GM23248 (cell line): Measurements from ENCODE around the gene EP400.

Experiments used
- EZH2 ChIP-seq: fragments of 200-600 bp; sonication (generic); IDR thresholded peaks from 2 replicates; pipeline ENCODE4 v1.6.1; 2018; ENCODE audit warnings: antibody characterized with exemption, mild to moderate bottlenecking; ENCODE audit not compliant: insufficient read depth, poor library complexity, severe bottlenecking
- EZH2phosphoT487 ChIP-seq: fragments of 200-600 bp; sonication (generic); IDR thresholded peaks from 2 replicates; pipeline ENCODE4 v1.6.1; 2018; ENCODE audit warnings: antibody characterized with exemption, moderate library complexity, mild to moderate bottlenecking, low read depth; ENCODE audit not compliant: insufficient read depth

DNA sequence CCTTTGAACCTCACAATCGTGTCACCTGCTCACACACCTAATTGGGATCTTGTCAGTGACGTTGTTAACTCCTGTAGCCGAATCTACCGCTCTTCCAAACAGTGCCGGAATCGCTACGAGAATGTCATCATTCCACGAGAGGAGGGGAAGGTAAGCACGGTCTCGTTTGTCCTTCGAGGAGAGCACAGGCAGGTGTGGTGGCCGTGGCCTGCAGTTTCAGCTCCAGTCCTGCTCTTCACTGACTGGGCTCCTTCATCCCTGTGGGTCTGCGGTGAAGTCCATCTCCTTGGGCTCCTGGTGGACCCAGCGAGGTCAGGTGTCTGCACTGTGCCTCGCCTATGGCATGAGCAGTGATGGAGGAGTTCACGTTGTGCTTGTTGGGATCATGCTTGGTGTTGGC is 96.0 kb downstream of the EP400 start:
- no peak for TF ChIP-seq EZH2
- no peak for TF ChIP-seq EZH2phosphoT487
